22Rv1 (cell line): Measurements from ENCODE around the gene MRPL54.

ENCODE experiments used
- CTCF ChIP-seq: fragments of 450-650 bp; IDR thresholded peaks from 2 replicates; pipeline ENCODE4 v1.5.1; 2017; ENCODE audit warnings: mild to moderate bottlenecking
- ZFX ChIP-seq: fragments of 450-650 bp; IDR thresholded peaks from 2 replicates; pipeline ENCODE4 v1.6.1; 2017; ENCODE audit warnings: antibody characterized with exemption, borderline replicate concordance

- TF ChIP-seq CTCF (no peak), ZFX (no peak)
Observed at GRCh38 chr19:3774621-3775373, 12.3 kb downstream of the MRPL54 start.
